Brain microvascular endothelial cell (primary cell): ENCODE results near the gene THSD7B.

Experiments used
- DNase-seq: peaks from one replicate; pipeline ENCODE4 v3.0.0-alpha.2; 2020
- H3K27ac ChIP-seq: fragments of 250-450 bp; sonication (Bioruptor Pico); 2 replicates; pipeline ENCODE4 v1.5.1; 2020; ENCODE audit warnings: mild to moderate bottlenecking, moderate library complexity
- H3K27me3 ChIP-seq: fragments of 250-450 bp; sonication (Bioruptor Pico); replicated peaks from 2 replicates; pipeline ENCODE4 v1.5.1; 2020; ENCODE audit warnings: mild to moderate bottlenecking
- H3K36me3 ChIP-seq: fragments of 250-450 bp; sonication (Bioruptor Pico); replicated peaks from 2 replicates; pipeline ENCODE4 v1.5.1; 2020; ENCODE audit warnings: mild to moderate bottlenecking
- H3K4me3 ChIP-seq: 2 replicates; pipeline ENCODE4 v1.5.1; 2011; ENCODE audit warnings: low read depth, mild to moderate bottlenecking, control low read depth, low read length, moderate library complexity
- in situ Hi-C: cut with HindIII; loops from 2 replicates; pipeline ENCODE4 v1.10.0; 2017; ENCODE audit warnings: low sequenced_read_pairs, low pct_ligation_motif_present
- TF ChIP-seq, protein P1 (sequence below): IDR thresholded peaks from 2 replicates; pipeline ENCODE4 v1.5.1; 2011; ENCODE audit warnings: low read depth, mild to moderate bottlenecking, moderate library complexity, low read length, control low read depth, inconsistent platforms; ENCODE audit errors: missing control alignments

The THSD7B gene

DNA sequence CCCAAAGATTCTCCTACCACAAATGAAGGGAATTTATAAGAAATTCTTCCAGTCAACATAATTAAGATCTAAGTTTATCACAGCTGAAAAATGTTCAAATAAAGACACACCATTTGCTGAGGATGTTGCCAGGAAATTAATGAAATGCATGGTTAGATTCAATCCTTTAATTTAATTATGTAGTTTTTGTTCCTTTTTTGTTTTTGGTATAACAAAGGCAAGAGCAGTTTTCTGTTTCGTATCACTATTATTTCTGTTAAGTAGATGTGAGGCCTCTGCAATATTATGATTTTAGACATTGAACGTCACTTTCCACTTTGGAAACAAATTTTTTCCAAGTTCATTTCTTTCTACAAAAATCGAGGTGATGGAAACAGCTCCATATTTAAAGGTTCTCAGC is 440.0 kb downstream of the THSD7B start:
- DNase-seq = no peak
- Histone ChIP-seq H3K4me3 (no peak overlapping the region), H3K36me3 (no peaks in the 10 kb centered on the region), H3K27ac (no peak overlapping the region), H3K27me3 (no peaks in the 10 kb centered on the region)
- TF ChIP-seq, protein P1, sequence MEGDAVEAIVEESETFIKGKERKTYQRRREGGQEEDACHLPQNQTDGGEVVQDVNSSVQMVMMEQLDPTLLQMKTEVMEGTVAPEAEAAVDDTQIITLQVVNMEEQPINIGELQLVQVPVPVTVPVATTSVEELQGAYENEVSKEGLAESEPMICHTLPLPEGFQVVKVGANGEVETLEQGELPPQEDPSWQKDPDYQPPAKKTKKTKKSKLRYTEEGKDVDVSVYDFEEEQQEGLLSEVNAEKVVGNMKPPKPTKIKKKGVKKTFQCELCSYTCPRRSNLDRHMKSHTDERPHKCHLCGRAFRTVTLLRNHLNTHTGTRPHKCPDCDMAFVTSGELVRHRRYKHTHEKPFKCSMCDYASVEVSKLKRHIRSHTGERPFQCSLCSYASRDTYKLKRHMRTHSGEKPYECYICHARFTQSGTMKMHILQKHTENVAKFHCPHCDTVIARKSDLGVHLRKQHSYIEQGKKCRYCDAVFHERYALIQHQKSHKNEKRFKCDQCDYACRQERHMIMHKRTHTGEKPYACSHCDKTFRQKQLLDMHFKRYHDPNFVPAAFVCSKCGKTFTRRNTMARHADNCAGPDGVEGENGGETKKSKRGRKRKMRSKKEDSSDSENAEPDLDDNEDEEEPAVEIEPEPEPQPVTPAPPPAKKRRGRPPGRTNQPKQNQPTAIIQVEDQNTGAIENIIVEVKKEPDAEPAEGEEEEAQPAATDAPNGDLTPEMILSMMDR = no peak
- in situ Hi-C loops = no loop called here

DNA sequence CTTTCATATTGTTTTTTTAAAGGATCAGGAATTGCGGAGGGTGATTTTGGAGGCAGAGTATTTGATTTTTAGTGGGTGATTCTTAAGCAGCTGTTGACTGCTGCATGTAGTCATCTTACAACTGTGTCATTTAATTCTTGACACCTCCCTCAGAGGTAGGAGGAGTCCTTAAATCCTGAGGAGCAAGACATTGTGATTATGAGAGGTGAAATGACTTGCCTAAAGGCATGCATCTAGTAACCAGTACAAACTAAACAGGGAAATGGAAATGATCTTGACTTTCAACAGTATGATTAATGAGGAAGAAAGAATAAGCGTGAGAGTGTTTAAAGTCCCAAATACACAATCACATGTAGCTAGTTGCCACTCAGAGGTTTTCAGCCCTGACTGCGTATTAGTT is 440.7 kb downstream of the THSD7B start:
- no peak for DNase-seq
- H3K27me3 ChIP-seq = no peaks in the 10 kb centered on the region
- in situ Hi-C loops = no loop called here
- H3K27ac ChIP-seq = no peak overlapping the region
- H3K4me3 ChIP-seq = no peak overlapping the region
- H3K36me3 ChIP-seq = no peaks in the 10 kb centered on the region
- TF ChIP-seq, protein P1 = no peak

DNA sequence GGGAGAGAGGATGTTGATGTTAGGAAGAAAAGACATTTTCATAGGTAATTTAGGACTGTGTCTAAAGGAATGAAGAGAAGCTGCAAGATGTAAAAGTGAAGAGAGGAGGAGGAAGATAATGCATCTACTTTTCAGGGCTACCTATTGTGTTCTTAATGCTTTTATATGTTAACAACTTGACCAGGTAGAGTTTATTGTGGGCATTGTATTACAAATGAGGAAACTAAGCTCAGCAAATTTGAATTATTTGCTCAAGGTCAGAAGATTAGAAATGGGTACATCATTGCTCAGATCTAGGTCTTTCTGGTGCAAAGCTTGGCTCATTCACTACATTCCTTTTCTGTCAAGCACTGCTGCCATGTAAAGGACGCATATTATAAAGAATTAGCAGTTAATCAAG is 441.7 kb downstream of the THSD7B start:
- Histone ChIP-seq H3K4me3 (no peak overlapping the region), H3K36me3 (no peaks in the 10 kb centered on the region), H3K27me3 (no peaks in the 10 kb centered on the region), H3K27ac (no peak overlapping the region)
- in situ Hi-C loops = no loop called here
- DNase-seq = no peak
- TF ChIP-seq, protein P1 = no peak

DNA sequence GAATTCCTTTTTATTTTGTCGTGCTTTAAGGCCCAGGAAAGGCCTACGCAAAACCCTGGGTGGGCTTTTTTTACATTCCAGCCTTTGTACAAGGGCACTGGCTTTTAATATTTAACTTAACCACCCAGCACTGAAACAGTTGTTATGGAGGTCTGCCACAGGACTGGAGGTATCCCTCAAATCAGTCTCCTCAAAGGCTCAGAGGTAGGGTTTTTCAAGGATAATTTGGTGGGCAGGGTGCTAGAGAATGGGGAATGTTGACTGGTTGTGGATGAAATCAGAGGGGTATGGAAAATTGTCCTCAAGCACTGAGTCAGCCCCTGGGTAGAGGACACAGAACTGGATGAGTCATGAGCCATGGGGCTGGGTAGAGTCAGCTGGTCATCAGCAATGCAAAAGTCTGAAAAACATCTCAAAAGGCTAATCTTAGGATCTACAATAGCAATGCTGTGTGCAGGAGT is 443.1 kb downstream of the THSD7B start:
- no peaks in the 10 kb centered on the region for H3K27me3 ChIP-seq
- peak; percentile 74 for DNase-seq
- H3K4me3 ChIP-seq = no peak overlapping the region
- in situ Hi-C loops = no loop called here
- TF ChIP-seq, protein P1 = no peak
- H3K36me3 ChIP-seq = no peaks in the 10 kb centered on the region
- H3K27ac ChIP-seq = no peak overlapping the region

DNA sequence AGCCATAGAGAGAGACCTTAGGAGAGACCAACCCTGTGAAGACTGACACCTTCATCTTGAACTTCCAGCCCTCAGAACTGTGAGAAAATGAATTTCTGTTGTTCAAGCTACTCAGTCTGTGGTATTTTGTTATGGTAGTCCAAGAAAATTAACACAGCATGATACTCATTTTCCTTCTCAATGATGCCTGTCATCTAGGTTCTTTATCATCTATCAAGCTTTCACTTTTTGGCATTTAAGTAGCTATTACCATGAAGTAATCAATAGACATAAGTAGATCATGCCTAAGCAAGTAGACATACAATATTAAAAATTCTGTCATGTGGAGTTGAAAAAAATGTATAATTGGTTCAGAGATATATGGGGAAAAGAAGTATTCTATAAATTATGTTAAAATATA is 444.7 kb downstream of the THSD7B start:
- in situ Hi-C loops = no loop called here

DNA sequence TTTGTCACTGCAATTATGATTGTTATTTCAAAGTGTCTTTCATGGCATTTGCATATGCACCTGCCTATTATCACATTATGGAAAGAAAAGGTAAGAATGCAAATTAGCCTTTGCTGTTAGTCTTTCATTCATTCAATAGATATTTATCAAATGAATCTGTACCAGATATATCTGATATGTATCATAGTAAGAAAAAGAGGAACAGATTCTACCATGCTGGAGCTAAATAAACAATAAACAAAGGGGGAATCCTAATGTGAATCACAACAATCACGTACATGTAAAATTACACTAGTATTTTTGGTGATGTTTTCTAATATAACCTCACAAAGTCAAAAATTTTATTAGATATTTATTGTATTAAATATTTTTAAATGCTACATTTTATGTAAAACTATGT is 446.4 kb downstream of the THSD7B start:
- DNase-seq = no peak
- TF ChIP-seq, protein P1 = no peak
- Histone ChIP-seq H3K4me3 (no peak overlapping the region), H3K27me3 (no peaks in the 10 kb centered on the region), H3K36me3 (no peaks in the 10 kb centered on the region), H3K27ac (no peak overlapping the region)
- in situ Hi-C loops = no loop called here

More for the DNA sequence above, 444.7 kb downstream of the THSD7B start:
- Histone ChIP-seq H3K4me3 (no peak overlapping the region), H3K36me3 (no peaks in the 10 kb centered on the region), H3K27ac (no peak overlapping the region), H3K27me3 (no peaks in the 10 kb centered on the region)
- TF ChIP-seq, protein P1 = no peak
- no peak for DNase-seq
